ENCODE measurements around the gene YOD1. TPM values are rescaled to one million over a fixed set of nuclear protein-coding genes. Genes with fewer than 3 reads are reported as not detected.
A peak's percentile ranks its signal among the peaks of the same experiment; 100 is the strongest.
"Not testable (repeated sequence)": the region's sequence is repeated elsewhere in the genome, so short reads cannot be mapped to it uniquely, and the experiment has no call there.

YOD1 gene
- total RNA-seq, 1 donor from 2014 or later: 24.6 TPM

GRCh38 chr1:207049974-207050391 is 1.0 kb downstream of the YOD1 start:
- DNase-seq (ENCODE audit: low spot score): peak; percentile 72

- DNase-seq (ENCODE audit: low spot score): no peak
Measured at GRCh38 chr1:207049514-207049913, 1.5 kb downstream of the YOD1 start.

- DNase-seq (ENCODE audit: low spot score): no peak
Measured at GRCh38 chr1:207049054-207049453, 2.0 kb downstream of the YOD1 start.

GRCh38 chr1:207048041-207048440 is 3.0 kb downstream of the YOD1 start:
- DNase-seq (ENCODE audit: low spot score): no peak

GRCh38 chr1:207047505-207047904 is 3.5 kb downstream of the YOD1 start:
- DNase-seq (ENCODE audit: low spot score): no peak

GRCh38 chr1:207045453-207045852 is 5.6 kb downstream of the YOD1 start:
- no peak for DNase-seq (ENCODE audit: low spot score)

GRCh38 chr1:207041397-207041796 is 9.6 kb downstream of the YOD1 start:
- DNase-seq (ENCODE audit: low spot score): not testable (repeated sequence)

GRCh38 chr1:207040181-207040533 is 10.9 kb downstream of the YOD1 start:
- DNase-seq (ENCODE audit: low spot score): peak; percentile 54

- no peak for DNase-seq (ENCODE audit: low spot score)
Measured at GRCh38 chr1:207039380-207040180, 11.4 kb downstream of the YOD1 start.

GRCh38 chr1:207036865-207037264 is 14.1 kb downstream of the YOD1 start:
- DNase-seq (ENCODE audit: low spot score): no peak

- no peak for DNase-seq (ENCODE audit: low spot score)
Measured at GRCh38 chr1:207035877-207036551, 15.0 kb downstream of the YOD1 start.

- no peak for DNase-seq (ENCODE audit: low spot score)
Measured at GRCh38 chr1:207034998-207035397, 16.0 kb downstream of the YOD1 start.

GRCh38 chr1:207034208-207034607 is 16.8 kb downstream of the YOD1 start:
- DNase-seq (ENCODE audit: low spot score): no peak

GRCh38 chr1:207033302-207033701 is 17.7 kb downstream of the YOD1 start:
- no peak for DNase-seq (ENCODE audit: low spot score)

- peak; percentile 70 for DNase-seq (ENCODE audit: low spot score)
Measured at GRCh38 chr1:207032528-207033017, 18.4 kb downstream of the YOD1 start, which contains the start of gene C1orf116. Gene C1orf116, minus strand, starts transcription at chr1:207032756. Its CDS starts 5,158 bp downstream, at chr1:207027598.

- no peak for DNase-seq (ENCODE audit: low spot score)
Measured at GRCh38 chr1:207031632-207032264, 19.3 kb downstream of the YOD1 start.

- DNase-seq (ENCODE audit: low spot score): no peak
Measured at GRCh38 chr1:207031016-207031415, 20.0 kb downstream of the YOD1 start.

- DNase-seq (ENCODE audit: low spot score): no peak
Measured at GRCh38 chr1:207030522-207031009, 20.4 kb downstream of the YOD1 start.

GRCh38 chr1:207029701-207030521 is 21.1 kb downstream of the YOD1 start:
- no peak for DNase-seq (ENCODE audit: low spot score)

- no peak for DNase-seq (ENCODE audit: low spot score)
Measured at GRCh38 chr1:207028884-207029650, 21.9 kb downstream of the YOD1 start.
